GM21717 (cell line): ENCODE results near the gene NUDCD3.
"Not testable (repeated sequence)": the region's sequence is repeated elsewhere in the genome, so short reads cannot be mapped to it uniquely, and the experiment has no call there.

Experiments used
- ATAC-seq: cut with Tn5 transposase; IDR thresholded peaks from one replicate; pipeline ENCODE4 v1.9.1; 2021; ENCODE audit warnings: mild to moderate bottlenecking, moderate library complexity; ENCODE audit not compliant: unreplicated experiment

NUDCD3 gene

DNA sequence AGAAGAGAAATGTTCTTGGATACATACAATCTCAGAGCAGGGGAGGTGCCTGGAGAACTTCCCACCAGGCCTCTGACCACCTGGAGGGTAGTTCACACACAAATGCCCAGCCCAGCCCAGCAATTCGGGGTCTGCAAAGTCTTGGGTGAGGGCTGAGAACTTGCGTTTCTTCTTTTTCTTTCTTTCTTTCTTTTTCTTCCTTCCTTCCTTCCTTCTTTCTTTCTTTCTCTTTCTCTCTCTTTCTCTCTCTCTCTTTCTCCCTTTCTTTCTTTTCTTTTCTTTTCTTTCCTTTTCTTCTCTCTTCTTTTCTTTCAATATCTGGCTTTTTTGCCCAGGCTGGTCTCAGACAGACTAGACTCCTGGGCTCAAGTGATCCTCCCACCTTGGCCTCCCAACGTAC is 28.3 kb upstream of the NUDCD3 start:
- ATAC-seq, result no peak

DNA sequence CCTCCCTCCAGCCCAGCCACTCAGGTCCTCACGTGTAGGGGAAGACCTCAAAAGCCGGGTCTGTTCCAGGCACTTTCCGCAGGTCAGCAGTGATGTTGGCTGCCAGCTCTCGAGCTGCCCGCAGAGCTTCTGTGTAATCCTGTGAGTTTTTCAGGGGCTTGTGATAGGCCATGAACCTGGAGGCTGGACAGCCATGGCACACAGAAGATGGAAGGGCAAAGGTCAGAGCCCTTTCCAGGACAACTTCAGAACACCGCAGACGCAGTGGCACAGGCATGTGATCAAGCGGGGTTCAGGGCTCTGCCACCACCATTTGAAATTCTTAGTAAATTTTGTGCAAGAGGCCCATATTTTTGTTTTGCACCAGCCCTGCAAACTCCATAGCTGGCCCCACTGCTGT is 26.7 kb upstream of the NUDCD3 start:
- ATAC-seq, result no peak

DNA sequence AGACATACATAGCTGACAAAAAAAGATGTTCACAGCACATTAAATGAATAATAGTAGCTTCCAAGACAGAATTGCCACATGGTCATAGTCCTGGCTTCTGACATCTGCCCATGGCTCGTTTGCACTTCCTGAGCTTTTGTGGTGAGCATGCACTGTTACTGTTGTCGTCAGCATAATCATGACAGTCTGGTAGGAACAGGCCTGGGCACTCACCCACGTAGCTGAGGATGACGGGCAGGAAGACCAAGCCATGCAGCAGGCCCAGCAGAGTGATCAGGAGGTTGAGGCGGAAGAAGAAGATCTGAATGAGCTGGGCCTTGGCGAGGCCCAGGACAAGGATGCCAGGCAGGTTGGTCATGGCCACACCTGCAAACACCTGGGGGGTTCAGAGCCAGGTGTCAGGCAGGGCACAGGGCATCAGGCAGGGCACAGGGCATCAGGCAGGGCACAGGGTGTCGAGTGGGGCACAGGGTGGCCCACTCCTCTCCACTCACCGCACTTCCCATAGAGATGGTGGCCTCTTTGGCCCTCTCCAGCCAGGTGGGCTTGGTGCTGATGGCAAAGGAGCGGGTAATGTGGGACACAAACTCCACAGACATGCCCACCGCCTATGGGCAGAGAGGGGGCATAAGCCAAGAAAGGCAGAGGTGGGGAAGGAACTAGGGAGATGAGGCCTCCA is 25.3 kb upstream of the NUDCD3 start:
- no peak for ATAC-seq

DNA sequence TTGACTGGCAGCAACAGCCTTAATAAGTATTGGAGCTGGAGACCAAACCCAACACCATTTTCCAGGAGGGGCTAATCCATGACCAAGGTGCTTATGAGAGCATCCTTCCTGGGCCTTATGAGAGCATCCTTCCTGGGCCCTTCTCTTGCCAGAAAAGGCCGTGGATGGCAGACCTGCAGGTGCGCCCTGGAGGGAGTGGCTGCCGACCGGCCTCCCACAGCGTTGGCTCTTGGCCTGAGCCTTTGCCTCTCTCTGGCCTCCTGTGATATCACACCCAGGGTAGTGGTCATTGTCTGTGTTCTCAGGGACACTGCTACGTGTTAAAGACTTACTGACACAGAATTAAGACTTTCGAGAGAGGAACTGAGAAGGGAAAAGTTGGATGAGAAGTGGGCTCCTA is 22.3 kb upstream of the NUDCD3 start:
- no peak for ATAC-seq

DNA sequence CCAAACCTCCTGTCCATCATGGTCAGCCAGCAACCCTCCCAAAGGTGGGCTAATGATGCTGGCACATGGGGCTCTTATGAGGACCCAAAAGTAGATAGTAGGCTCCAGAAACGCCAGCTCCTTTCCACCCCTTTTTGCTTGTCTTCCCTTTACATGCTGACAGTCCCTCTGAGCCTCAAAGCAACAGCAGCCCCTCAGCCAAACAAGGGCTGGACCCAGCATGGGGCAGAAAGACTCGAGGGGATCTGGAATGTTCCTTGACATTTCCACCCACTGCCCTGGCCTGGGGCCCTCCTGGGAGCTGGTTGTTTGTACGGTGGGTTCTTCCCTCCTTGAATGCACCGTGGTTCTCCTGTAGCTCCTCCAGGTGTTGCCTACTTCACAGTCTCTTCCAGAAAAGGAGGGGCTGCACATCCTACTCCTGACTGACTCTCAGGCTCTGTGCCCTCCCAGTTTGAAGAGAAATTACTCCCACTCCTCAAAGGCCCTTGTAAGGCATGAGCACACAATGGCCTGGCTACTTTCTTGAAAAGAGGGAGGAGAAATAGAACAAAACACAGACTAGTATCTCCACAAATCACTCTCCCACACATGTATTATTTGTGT is 21.5 kb upstream of the NUDCD3 start:
- ATAC-seq, result no peak

DNA sequence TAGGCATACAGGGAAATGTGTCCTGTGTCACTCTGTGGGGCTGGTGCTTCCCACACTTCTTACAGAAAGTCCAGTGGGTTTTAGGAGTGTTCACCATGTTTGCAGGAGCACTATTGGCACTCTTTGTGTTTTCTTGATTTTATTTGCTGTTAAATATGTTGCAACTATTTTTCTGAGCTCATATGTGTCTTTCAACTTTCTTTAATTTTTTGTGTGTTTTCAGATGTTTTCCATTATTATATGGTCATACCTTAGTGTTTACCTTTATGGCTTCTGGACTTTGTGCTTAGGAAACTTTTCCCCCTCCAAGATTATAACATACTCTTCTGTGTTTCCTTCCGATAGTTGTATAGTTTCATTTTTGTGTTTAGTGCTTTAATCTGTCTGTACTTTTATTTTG is 20.8 kb upstream of the NUDCD3 start:
- no peak for ATAC-seq

DNA sequence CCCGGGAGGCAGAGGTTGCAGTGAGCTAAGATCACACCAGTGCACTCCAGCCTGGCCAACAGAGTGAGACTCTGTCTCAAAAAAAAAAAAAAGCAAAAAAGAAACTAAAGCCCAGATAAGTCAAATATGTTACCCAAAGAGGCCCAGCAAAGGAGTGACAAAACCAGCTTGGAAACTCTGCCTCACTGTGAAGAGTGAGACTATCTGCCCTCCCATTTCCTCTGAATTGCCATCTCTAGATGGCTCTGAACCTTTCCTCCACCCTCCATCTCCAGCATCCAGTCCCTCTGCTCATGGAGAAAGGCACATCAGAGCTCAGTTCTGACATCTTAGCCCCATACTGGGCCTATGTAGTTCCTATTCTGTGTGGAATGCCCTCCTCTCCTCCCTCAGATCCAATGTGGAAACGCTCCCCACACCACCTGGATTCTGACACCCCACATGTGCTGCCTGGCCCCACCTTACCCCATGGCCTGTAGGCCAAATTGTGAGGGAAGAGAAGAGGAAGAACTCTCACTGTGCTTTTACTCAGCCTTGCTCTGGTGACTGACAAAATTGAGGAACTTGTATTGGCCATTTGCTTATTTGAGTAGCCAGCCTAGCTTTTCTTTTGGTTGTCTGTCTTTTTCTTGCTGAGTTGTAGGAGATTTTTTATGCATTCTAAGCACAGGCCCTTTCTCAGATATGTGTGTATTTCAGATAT is 18.0 kb upstream of the NUDCD3 start:
- ATAC-seq, result no peak

DNA sequence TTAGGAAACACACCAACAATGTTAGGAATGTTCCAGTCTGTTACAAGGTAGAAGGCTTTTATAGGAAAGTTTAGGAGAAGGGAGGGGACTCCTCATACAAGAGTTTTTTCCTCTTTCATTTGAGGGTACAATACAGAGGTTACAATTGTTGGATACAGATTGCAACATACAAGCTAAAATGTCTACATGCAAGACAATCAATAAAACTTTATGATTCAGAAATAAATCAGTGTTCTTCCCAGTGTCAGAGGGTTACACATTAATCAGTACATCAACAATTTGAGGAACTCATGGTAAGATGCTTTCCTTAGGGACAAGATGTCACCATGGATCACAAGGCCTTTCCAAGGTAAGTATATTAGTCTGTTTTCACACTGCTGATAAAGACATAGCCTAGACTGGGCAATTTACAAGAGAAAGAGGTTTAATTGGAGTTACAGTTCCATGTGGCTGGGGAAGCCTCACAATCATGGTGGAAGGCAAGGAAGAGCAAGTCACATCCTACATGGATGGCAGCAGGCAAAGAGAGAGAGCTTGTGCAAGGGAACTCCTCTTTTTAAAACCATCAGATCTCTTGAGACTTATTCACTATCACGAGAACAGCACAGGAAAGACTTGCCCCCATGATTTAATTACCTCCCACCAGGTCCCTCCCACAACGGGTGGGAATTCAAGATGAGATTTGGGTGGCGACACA is 16.3 kb upstream of the NUDCD3 start:
- ATAC-seq, result not testable (repeated sequence)

DNA sequence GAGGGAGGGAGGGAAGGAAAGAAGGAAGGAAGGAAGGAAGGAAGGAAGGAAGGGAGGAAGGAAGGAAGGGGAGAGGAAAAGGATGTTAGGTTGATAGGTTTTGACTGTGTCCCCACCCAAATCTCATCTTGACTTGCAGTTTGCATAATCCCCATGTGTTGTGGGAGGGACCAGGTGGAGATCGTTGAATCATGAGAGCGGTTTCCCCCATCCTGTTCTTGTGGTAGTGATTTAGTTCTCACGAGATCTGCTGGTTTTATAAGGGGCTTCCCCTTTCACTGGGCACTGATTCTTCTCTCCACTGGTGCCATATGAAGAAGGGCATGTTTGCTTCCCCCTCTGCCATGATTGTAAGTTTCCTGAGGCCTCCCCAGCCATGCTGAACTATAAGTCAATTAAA is 15.1 kb upstream of the NUDCD3 start:
- ATAC-seq, result no peak

DNA sequence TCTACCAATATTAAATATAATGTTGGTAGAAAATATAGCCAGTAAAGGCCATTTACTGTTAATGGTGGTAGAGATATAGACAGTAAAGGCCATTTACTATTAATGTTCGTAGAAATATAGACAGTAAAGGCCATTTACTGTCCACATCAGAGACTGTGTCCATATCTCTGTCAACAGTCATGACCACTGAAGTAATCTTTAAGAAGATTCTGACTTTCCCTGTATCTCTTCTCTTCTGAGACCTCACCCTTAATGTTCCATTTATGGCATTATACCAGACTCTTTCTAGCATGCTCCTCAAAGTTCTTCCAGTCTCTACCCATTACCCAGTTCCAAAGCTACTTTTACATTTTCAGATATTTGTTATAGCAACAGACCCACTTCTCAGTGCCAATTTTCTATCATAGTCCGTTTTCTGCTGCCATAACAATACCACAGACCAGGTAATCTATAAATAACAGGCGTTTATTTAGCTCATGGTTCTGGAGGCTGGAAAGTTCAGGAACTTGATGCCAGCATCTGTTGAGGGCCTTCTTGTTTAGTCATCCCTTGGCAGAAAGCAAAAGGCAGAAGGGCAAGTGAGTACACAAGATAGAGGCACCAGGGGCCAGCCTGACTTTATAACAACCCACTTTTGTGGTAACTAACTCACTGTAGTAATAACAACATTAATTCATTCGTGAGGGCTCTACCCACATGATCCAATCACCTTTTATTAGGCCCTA is 7.9 kb upstream of the NUDCD3 start:
- ATAC-seq, result no peak

DNA sequence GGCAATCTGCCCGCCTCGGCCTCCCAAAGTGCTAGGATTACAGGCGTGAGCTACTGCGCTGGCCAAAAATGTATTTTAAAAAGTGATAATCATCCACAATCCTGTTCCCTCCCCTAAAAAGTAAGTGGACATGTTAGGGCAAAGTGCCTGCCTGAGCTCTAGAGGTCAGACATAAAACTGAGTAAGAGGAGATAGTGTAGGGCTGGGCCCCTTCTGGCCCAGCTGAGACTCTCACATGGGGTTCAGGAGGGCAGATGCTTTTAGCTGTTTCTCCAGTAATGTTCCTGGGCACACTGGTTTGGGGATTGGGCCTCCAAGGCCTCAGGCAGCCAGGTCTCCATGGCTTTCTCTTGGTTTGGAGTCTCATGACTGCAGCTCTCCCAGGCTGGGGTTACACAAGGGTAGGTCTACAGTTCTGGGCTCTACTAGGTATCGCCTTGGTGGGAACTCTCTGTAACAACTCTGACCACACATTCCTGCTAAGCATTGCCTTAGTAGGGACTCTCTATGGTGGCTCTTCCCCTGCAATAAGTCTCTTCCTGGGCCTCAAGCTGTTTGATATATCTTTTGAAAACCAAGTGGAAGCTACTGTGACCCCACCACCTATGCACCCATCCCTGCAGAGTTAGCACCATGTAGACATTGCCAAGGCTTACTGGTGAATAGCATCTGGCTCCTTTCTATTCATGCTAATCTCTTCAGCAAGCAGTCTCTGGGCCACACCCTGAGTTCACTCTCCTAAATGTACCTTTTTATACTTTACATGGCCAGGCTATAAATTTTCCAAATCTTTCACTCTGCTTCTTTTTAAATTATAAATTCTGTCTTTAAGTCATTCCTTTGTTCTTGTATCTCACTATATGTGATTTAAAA is 6.9 kb upstream of the NUDCD3 start:
- no peak for ATAC-seq

DNA sequence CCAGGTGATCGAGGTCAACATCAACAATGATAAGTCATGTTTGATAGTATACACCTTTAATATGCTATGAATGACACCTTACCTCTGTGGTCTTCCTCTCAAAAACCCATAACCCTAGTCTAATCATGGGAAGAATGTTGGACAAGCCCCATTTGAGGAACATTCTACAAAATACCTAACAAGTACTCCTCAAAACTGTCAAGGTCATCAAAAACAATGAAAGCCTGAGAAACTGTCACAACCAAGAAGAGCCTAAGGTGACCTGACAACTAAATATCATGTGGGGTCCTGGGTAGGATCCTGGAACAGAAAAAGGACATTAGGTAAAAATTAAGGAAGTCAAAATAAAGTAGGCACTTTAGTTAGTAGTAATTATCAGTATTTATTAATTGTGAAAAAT is 5.9 kb upstream of the NUDCD3 start:
- ATAC-seq, result no peak

DNA sequence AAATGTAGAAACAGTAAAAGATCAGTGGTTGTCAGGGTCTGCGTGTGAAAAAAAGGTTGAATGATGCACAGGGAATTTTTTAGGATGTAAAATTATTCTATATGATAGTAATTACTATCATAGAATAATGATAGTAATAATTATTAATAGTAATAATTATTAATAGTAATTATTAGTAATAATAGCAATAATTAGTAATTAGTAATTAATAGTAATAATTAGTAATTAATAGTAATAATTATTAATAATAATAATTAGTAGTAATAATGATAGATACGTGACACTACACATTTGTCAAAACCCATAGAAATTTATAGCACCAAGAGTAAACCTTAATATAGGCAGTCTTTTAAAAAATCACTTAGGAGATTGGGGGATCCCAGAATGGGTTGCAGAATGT is 4.5 kb upstream of the NUDCD3 start:
- no peak for ATAC-seq

DNA sequence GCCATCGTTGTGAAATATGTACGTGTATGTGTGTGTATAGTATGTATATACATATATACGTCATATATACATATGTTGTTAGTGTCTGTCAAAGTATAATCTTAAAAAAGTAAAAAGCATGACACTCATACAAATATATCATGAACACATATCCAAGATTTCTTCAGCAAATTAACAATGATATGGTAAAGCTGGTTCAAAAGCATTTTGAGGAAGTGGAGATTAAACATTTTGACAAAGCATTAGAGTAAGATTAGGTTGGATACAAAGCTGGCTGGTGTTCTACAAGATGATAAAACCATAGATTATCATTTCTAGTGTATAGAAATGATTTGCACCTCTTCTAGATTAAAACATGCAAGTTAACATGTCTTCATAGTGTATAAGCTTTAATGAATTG is 771 bp upstream of the NUDCD3 start:
- no peak for ATAC-seq

DNA sequence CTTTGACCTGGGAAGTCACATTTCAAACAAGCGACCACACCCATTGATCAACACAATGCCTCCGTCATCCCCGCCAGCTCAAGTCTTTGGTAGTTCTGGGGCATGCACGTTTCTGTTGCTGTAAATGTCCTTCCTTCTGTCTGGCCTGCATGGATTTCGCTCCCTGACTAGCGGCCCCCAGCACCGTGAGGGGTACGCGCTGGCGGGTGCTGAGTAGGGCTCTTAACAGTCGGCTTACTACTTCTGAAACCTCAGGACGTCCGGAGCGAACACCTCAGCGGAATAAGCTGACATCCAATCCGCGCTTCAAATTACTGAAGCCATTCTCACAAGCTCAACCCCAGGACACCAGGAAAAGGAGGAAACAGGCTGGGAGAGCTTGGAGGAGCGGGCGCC is 505 bp downstream of the NUDCD3 start:
- peak; percentile 12 for ATAC-seq

DNA sequence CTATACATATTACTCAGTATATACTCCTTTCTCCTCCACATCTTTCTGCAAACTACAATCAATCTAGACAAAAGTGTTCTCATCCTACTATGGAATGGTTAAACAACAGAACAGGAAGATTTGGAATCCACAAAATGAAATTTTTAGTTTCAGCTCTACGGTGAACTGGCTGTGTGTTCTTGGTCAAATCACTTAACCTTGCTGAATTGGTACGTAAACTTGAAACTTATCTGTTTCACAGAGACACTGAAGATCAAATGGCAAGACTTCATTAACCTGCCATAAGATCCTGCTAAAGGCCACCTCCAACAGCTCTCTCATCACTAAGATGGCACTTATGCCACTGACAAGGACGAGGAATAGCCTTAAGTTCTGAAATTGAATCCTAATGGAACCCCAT is 1.5 kb downstream of the NUDCD3 start:
- ATAC-seq, result no peak

DNA sequence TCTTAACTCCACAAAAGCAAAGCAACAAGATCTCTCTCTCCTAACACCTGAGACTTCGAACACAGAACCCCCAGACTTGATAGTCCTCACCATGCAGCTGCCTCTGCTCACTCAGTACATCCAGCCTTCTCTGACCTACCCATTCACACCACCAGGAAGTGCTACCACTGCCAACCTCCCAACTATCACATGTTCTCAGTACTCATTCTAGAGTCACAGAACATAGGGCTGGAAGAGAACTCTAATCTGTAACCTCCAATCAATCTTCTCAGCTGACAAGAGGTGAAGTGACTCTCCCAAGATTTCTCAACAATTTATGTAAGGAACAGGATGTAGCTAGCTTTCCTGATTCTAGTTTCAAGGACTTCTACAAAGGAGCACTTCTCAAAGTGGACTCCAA is 3.8 kb downstream of the NUDCD3 start:
- no peak for ATAC-seq

DNA sequence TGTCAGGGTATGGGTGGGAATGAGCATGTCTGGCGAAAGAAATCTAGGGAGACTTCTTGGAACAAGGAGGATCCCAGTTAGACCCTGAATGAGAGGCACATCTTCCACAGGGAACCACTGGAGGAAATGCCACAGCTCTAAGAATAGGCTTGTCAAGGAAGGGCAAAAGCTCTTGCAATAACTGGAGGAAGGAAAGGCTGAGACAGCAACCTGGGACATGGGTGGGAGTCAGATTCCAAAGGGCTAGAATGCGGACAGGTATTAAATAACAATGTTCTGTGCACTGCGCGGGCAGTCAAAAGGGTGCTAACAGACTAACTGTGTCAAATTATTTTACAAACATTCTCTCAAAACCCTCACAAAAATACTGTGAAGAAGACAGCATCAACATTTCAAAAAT is 4.5 kb downstream of the NUDCD3 start:
- ATAC-seq, result no peak

DNA sequence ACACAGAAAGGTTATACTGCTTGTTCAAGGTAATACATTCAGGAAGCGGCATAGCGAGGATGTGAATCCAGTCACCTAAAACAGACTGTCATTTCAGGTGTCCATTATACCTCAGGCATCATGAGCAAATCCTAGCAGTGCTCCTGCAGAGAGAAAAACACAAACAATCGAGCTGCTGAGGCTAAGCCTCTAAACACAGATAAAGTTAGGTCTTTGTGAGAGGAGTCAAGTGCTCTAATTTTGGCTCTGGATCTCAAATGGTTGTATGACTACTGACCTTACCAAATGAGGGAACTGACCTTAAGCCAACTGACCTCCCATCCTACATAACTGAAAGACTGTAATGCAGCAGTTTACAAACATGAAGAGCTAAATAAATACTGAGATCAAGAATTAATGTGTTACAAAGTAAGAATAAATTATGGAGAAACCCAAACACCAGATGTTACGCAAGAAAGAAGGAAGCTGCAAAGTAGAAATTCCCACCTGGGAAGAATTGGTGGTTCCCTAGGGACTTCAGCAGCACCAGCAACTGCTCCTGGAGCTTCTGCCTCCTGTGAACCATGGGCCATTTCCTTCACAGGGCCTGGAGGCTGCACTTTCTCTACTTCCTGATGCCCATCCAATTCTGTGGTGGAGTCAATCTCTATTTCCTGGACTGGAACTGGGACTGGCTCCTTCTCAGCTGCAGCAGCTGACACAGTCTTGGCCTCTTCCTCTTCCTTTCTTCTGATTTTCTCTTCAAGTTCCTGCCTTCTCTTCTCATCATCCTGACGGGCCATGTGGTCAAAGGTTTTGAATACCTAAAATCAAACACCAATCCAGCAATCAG is 5.8 kb downstream of the NUDCD3 start:
- ATAC-seq, result no peak
